Aorta (tissue), 5 donors: Measurements from ENCODE around the gene PACS2. TPM values are rescaled to one million over a fixed set of nuclear protein-coding genes. Genes with fewer than 3 reads are reported as not detected.
"Not testable (repeated sequence)": the region's sequence is repeated elsewhere in the genome, so short reads cannot be mapped to it uniquely, and the experiment has no call there.

Experiments
- ATAC-seq: fragments of 200-7000 bp; cut with Tn5 transposase; one replicate; pipeline ENCODE4 v1.9.1; 2022; ENCODE audit warnings: moderate library complexity; ENCODE audit not compliant: low FRiP score
- DNase-seq, 2 donors: peaks; one replicate each; pipeline ENCODE4 v3.0.0-alpha.2; 2020
- H3K27ac ChIP-seq, 2 donors: one replicate each; pipeline ENCODE4 v1.5.1; 2013; ENCODE audit warnings: low read length in 2 of 2, mild to moderate bottlenecking in 2 of 2, moderate library complexity in 2 of 2, control low read depth in 1 of 2, inconsistent platforms in 1 of 2, low read depth in 1 of 2
- H3K27me3 ChIP-seq, 2 donors: one replicate each; pipeline ENCODE4 v1.6.1; 2013; ENCODE audit warnings: control low read depth in 1 of 2, low read length in 1 of 2, mild to moderate bottlenecking in 1 of 2, moderate library complexity in 1 of 2; ENCODE audit not compliant: insufficient read depth in 2 of 2, control insufficient read depth in 1 of 2
- H3K36me3 ChIP-seq, 2 donors: one replicate each; pipeline ENCODE4 v1.6.1; 2013; ENCODE audit warnings: control low read depth in 1 of 2, low read length in 1 of 2, mild to moderate bottlenecking in 1 of 2; ENCODE audit not compliant: insufficient read depth in 2 of 2, control insufficient read depth in 1 of 2
- H3K4me1 ChIP-seq, 2 donors: one replicate each; pipeline ENCODE4 v1.6.1; 2013; ENCODE audit warnings: low read length in 2 of 2, control low read depth in 1 of 2, mild to moderate bottlenecking in 1 of 2, moderate library complexity in 1 of 2; ENCODE audit not compliant: insufficient read depth in 2 of 2, control insufficient read depth in 1 of 2
- H3K4me3 ChIP-seq, 2 donors: one replicate each; pipeline ENCODE4 v1.5.1; 2013; ENCODE audit warnings: low read length in 2 of 2, control low read depth in 1 of 2, mild to moderate bottlenecking in 1 of 2
- H3K9me3 ChIP-seq: one replicate; pipeline ENCODE4 v1.6.1; 2013; ENCODE audit warnings: mild to moderate bottlenecking, low read length; ENCODE audit not compliant: control insufficient read depth
- WGBS, 2 donors: extraction: QIAGEN DNeasy Blood & Tissue Kit; methylation state at CpG; one replicate each; pipeline ENCODE4 v1.1.7; 2013; 5-methylcytosine and 5-hydroxymethylcytosine counted together
- intact Hi-C, 2 donors: fragments of 100-400 bp; cut with DNase I; formaldehyde crosslinking; loops; one replicate each; pipeline versions ENCODE4 v1.14.2 to v1.15.0; 2022
- polyA plus RNA-seq, 2 donors: library from polyadenylated mRNA; stranded (reverse); fragments of 200-250 nt; gene quantifications; one replicate each; pipeline ENCODE4 v1.2.3, GENCODE V29; 2013
- total RNA-seq, 2 donors: library from RNA; stranded (reverse); fragmentation: NEBNext Ultra II Directional; extraction: Animal tissue kit (Norgen Biotek cat#: 25700); gene quantifications; one replicate each; pipeline ENCODE4 v1.2.1, GENCODE V29; 2021
- donor health status: healthy with polysubstance abuse.
- donor health status: Bipolar disorder and iron deficiency.
- donor health status: DM: no; HTN: no; CAD: no.
- donor health status: DM: no; HTN: no; CAD: no.
- donor health status: DM: yes; HTN: yes; CAD: no.

The PACS2 gene
- total and polyA plus RNA-seq, 4 donors: 17.2 to 140 (median 84.9) TPM

GRCh38 chr14:105297311-105297710 lies 17.2 kb upstream of the PACS2 start:
- H3K4me3 ChIP-seq, DNase-seq, H3K4me1 ChIP-seq, H3K27me3 ChIP-seq, H3K27ac ChIP-seq, H3K9me3 ChIP-seq, ATAC-seq, H3K36me3 ChIP-seq, intact Hi-C loops: not testable (repeated sequence)
- 96 to 98% methylated on average over 11 of the region's 11 CpGs for WGBS, 2 donors

GRCh38 chr14:105299654-105300541 lies 14.7 kb upstream of the PACS2 start:
- no peaks in the 10 kb centered on the region for H3K4me1 ChIP-seq
- peak overlapping the region; percentile 52 to 76 for H3K4me3 ChIP-seq
- 7 to 13% methylated on average over 29 to 54 of the region's 54 CpGs for WGBS, 2 donors
- ATAC-seq (peak; percentile 23), DNase-seq (peak; percentile 63 to 88)
- H3K27me3 ChIP-seq: no peaks in the 10 kb centered on the region
- H3K9me3 ChIP-seq: no peaks in the 10 kb centered on the region
- no peaks in the 10 kb centered on the region for H3K36me3 ChIP-seq
- intact Hi-C loops: loop anchor here in 1 of 2 donors (2.0 to 10.0 kb wide), 4 partner anchors 15 to 613 kb away; partner anchors contain the start of genes BTBD6, INF2, PACS2 and TEDC1
- H3K27ac ChIP-seq: peak overlapping the region in 1 of 2 donors; percentile 43

- peak within 1 kb of the TSS; percentile 52 to 76 for H3K4me3 ChIP-seq
- peak; percentile 97 to 98 for DNase-seq
- H3K9me3 ChIP-seq: no peaks in the 10 kb centered on the region
- no peaks in the 10 kb centered on the region for H3K4me1 ChIP-seq
- no peaks in the 10 kb centered on the region for H3K36me3 ChIP-seq
- ATAC-seq: peak; percentile 97
- intact Hi-C loops: loop anchor here in 1 of 2 donors (2.0 to 10.0 kb wide), 4 partner anchors 14 to 613 kb away; partner anchors contain the start of genes BTBD6, INF2, PACS2 and TEDC1
- H3K27ac ChIP-seq: peak within 1 kb of the TSS in 1 of 2 donors; percentile 83
- 0 to 1% methylated on average over 67 to 90 of the region's 90 CpGs for WGBS, 2 donors
- no peaks in the 10 kb centered on the region for H3K27me3 ChIP-seq
Measured at GRCh38 chr14:105300542-105301102, 13.9 kb upstream of the PACS2 start, which contains the start of gene BRF1. Gene BRF1, minus strand, starts transcription at chr14:105301001. Its CDS starts 372 bp downstream, at chr14:105300629.

- ATAC-seq (peak; percentile 97), DNase-seq (peak; percentile 98 to 100)
- intact Hi-C loops: loop anchor here in 1 of 2 donors (2.0 to 10.0 kb wide), 4 partner anchors 13 to 614 kb away; partner anchors contain the start of genes BTBD6, INF2, PACS2 and TEDC1
- Histone ChIP-seq H3K27me3 (no peaks in the 10 kb centered on the region), H3K36me3 (no peaks in the 10 kb centered on the region), H3K4me1 (no peaks in the 10 kb centered on the region), H3K9me3 (no peaks in the 10 kb centered on the region), H3K4me3 (peak overlapping the region; percentile 20 to 52), H3K27ac (peak overlapping the region in 1 of 2 donors; percentile 83)
- WGBS, 2 donors: 5 to 6% methylated on average over 56 to 65 of the region's 65 CpGs
Measured at GRCh38 chr14:105301103-105301914, 13.2 kb upstream of the PACS2 start.

GRCh38 chr14:105301915-105302249 lies 12.7 kb upstream of the PACS2 start:
- not testable (repeated sequence) for ATAC-seq, H3K36me3 ChIP-seq, H3K27ac ChIP-seq, H3K4me3 ChIP-seq, H3K27me3 ChIP-seq, H3K4me1 ChIP-seq, H3K9me3 ChIP-seq, DNase-seq
- intact Hi-C loops: loop anchor here in 1 of 2 donors (2.0 to 10.0 kb wide), 4 partner anchors 13 to 615 kb away; partner anchors contain the start of genes BTBD6, INF2, PACS2 and TEDC1
- WGBS, 2 donors: 75 to 79% methylated on average over 10 to 11 of the region's 11 CpGs

- Histone ChIP-seq H3K4me3 (no peak overlapping the region), H3K4me1 (no peaks in the 10 kb centered on the region), H3K27me3 (no peaks in the 10 kb centered on the region), H3K27ac (no peak overlapping the region), H3K36me3 (no peaks in the 10 kb centered on the region), H3K9me3 (no peaks in the 10 kb centered on the region)
- 80 to 88% methylated on average over 6 of the region's 6 CpGs for WGBS, 2 donors
- ATAC-seq: no peak
- DNase-seq: no peak
- intact Hi-C loops: loop anchor here in 1 of 2 donors (5.0 to 10.0 kb wide), 3 partner anchors 59 to 617 kb away; partner anchors contain the start of genes BTBD6, INF2 and TEDC1
Measured at GRCh38 chr14:105303949-105304348, 10.6 kb upstream of the PACS2 start.

GRCh38 chr14:105304565-105304964 lies 10.0 kb upstream of the PACS2 start:
- Histone ChIP-seq H3K9me3 (no peaks in the 10 kb centered on the region), H3K27me3 (no peaks in the 10 kb centered on the region), H3K27ac (no peak overlapping the region), H3K36me3 (no peaks in the 10 kb centered on the region), H3K4me3 (no peak overlapping the region), H3K4me1 (no peaks in the 10 kb centered on the region)
- ATAC-seq (no peak), DNase-seq (no peak)
- intact Hi-C loops: loop anchor here in 1 of 2 donors (5.0 to 10.0 kb wide), 3 partner anchors 60 to 617 kb away; partner anchors contain the start of genes BTBD6, INF2 and TEDC1
- 76 to 82% methylated on average over 9 of the region's 9 CpGs for WGBS, 2 donors

- no peak for ATAC-seq
- no peaks in the 10 kb centered on the region for H3K27me3 ChIP-seq
- H3K36me3 ChIP-seq: no peaks in the 10 kb centered on the region
- no peaks in the 10 kb centered on the region for H3K4me1 ChIP-seq
- intact Hi-C loops: loop anchor here in 1 of 2 donors (10.0 kb wide), 1 partner anchor 61 kb away; the partner anchor contains the start of gene BTBD6
- no peaks in the 10 kb centered on the region for H3K9me3 ChIP-seq
- WGBS, 2 donors: 83 to 85% methylated on average over 9 of the region's 9 CpGs
- H3K27ac ChIP-seq: no peak overlapping the region
- DNase-seq: no peak
- no peak overlapping the region for H3K4me3 ChIP-seq
Measured at GRCh38 chr14:105305345-105305744, 9.2 kb upstream of the PACS2 start.
